Activated T-helper 1 cell treated with anti-CD3 and anti-CD28 coated beads, Interleukin-12 subunit alpha, Interleukin-12 subunit beta, Interleukin-2, Interleukin-4 antibody, amounts not matched to agents 30 ng/mL and 10 ng/mL and 1 ng/mL, durations not matched to agents 14 hours and 24 hours and 36 hours (primary cell): Measurements from ENCODE around the gene GREB1. TPM values are rescaled to one million over a fixed set of nuclear protein-coding genes. Genes with fewer than 3 reads are reported as not detected.

Experiments
- DNase-seq: peaks from one replicate; pipeline ENCODE4 v3.0.0; 2021; ENCODE audit warnings: low spot score
- H3K27ac Mint-ChIP-seq: one replicate; pipeline ENCODE4 v1.8.0; 2021; ENCODE audit warnings: mild to moderate bottlenecking, mixed read lengths
- H3K27me3 Mint-ChIP-seq: one replicate; pipeline ENCODE4 v1.8.0; 2022; ENCODE audit warnings: mild to moderate bottlenecking, moderate library complexity, mixed read lengths; ENCODE audit not compliant: insufficient read depth
- H3K36me3 Mint-ChIP-seq: one replicate; pipeline ENCODE4 v1.8.0; 2021; ENCODE audit warnings: low read depth, mixed read lengths
- H3K4me1 Mint-ChIP-seq: one replicate; pipeline ENCODE4 v1.8.0; 2021; ENCODE audit warnings: low read depth, mixed read lengths
- H3K4me3 Mint-ChIP-seq: one replicate; pipeline ENCODE4 v1.8.0; 2021; ENCODE audit warnings: mild to moderate bottlenecking, moderate library complexity, mixed read lengths
- H3K9me3 Mint-ChIP-seq: one replicate; pipeline ENCODE4 v1.8.0; 2021; ENCODE audit warnings: mixed read lengths
- intact Hi-C: fragments of 100-400 bp; cut with micrococcal nuclease; formaldehyde crosslinking; loops from one replicate; pipeline ENCODE4 v1.15.1; 2024
- total RNA-seq: library from RNA; stranded (reverse); gene quantifications from 2 replicates; pipeline ENCODE4 v1.2.3, GENCODE V29; 2022

Gene GREB1
- total RNA-seq, 1 donor from 2014 or later: 0.41 TPM

GRCh38 chr2:11535899-11536344 is 2.1 kb downstream of the GREB1 start:
- Mint-ChIP-seq H3K4me1 (no peaks in the 10 kb centered on the region), H3K27me3 (peaks cover 27% of the 10 kb centered on the region)

GRCh38 chr2:11537951-11538350 is 4.1 kb downstream of the GREB1 start:
- DNase-seq: no peak
- H3K27ac Mint-ChIP-seq: no peak overlapping the region
- H3K4me1 Mint-ChIP-seq: no peaks in the 10 kb centered on the region
- H3K36me3 Mint-ChIP-seq: no peaks in the 10 kb centered on the region
- intact Hi-C loops: no loop called here
- H3K9me3 Mint-ChIP-seq: no peaks in the 10 kb centered on the region
- peaks cover 15% of the 10 kb centered on the region for H3K27me3 Mint-ChIP-seq
- no peak overlapping the region for H3K4me3 Mint-ChIP-seq

More at GRCh38 chr2:11535899-11536344, 2.1 kb downstream of the GREB1 start:
- Mint-ChIP-seq H3K9me3 (no peaks in the 10 kb centered on the region), H3K4me3 (no peak overlapping the region), H3K36me3 (no peaks in the 10 kb centered on the region), H3K27ac (no peak overlapping the region)
- intact Hi-C loops: no loop called here
- DNase-seq: no peak

- H3K27ac Mint-ChIP-seq: no peak overlapping the region
- peaks cover 16% of the 10 kb centered on the region for H3K27me3 Mint-ChIP-seq
- no peak overlapping the region for H3K4me3 Mint-ChIP-seq
Observed at GRCh38 chr2:11539317-11540147, 5.7 kb downstream of the GREB1 start.

GRCh38 chr2:11540148-11540995 is 6.5 kb downstream of the GREB1 start:
- intact Hi-C loops: no loop called here
- Mint-ChIP-seq H3K4me1 (no peaks in the 10 kb centered on the region), H3K9me3 (no peaks in the 10 kb centered on the region), H3K36me3 (no peaks in the 10 kb centered on the region), H3K27me3 (peaks cover 17% of the 10 kb centered on the region), H3K4me3 (no peak overlapping the region), H3K27ac (no peak overlapping the region)
- DNase-seq: no peak

More at GRCh38 chr2:11539317-11540147, 5.7 kb downstream of the GREB1 start:
- Mint-ChIP-seq H3K9me3 (no peaks in the 10 kb centered on the region), H3K36me3 (no peaks in the 10 kb centered on the region), H3K4me1 (no peaks in the 10 kb centered on the region)
- intact Hi-C loops: no loop called here
- DNase-seq: no peak

- Mint-ChIP-seq H3K4me1 (no peaks in the 10 kb centered on the region), H3K9me3 (no peaks in the 10 kb centered on the region), H3K4me3 (no peak overlapping the region), H3K36me3 (no peaks in the 10 kb centered on the region), H3K27me3 (peaks cover 12% of the 10 kb centered on the region), H3K27ac (no peak overlapping the region)
- intact Hi-C loops: no loop called here
- no peak for DNase-seq
Observed at GRCh38 chr2:11540996-11541692, 7.3 kb downstream of the GREB1 start.

- Mint-ChIP-seq H3K9me3 (no peaks in the 10 kb centered on the region), H3K27me3 (peaks cover 10% of the 10 kb centered on the region), H3K4me1 (no peaks in the 10 kb centered on the region), H3K27ac (no peak overlapping the region), H3K36me3 (no peaks in the 10 kb centered on the region), H3K4me3 (no peak overlapping the region)
- DNase-seq: no peak
- intact Hi-C loops: no loop called here
Observed at GRCh38 chr2:11541693-11542274, 7.9 kb downstream of the GREB1 start.

- H3K4me3 Mint-ChIP-seq: no peak overlapping the region
- H3K36me3 Mint-ChIP-seq: no peaks in the 10 kb centered on the region
- intact Hi-C loops: no loop called here
- no peak overlapping the region for H3K27ac Mint-ChIP-seq
- peaks cover 10% of the 10 kb centered on the region for H3K27me3 Mint-ChIP-seq
- no peaks in the 10 kb centered on the region for H3K9me3 Mint-ChIP-seq
- H3K4me1 Mint-ChIP-seq: no peaks in the 10 kb centered on the region
- no peak for DNase-seq
Observed at GRCh38 chr2:11542275-11542819, 8.5 kb downstream of the GREB1 start.

- Mint-ChIP-seq H3K27ac (no peak overlapping the region), H3K9me3 (no peaks in the 10 kb centered on the region), H3K4me1 (no peaks in the 10 kb centered on the region), H3K27me3 (peaks cover 16% of the 10 kb centered on the region), H3K36me3 (no peaks in the 10 kb centered on the region), H3K4me3 (no peak overlapping the region)
- intact Hi-C loops: no loop called here
- DNase-seq: no peak
Observed at GRCh38 chr2:11543337-11544216, 9.7 kb downstream of the GREB1 start.

GRCh38 chr2:11546072-11546471 is 12.2 kb downstream of the GREB1 start:
- Mint-ChIP-seq H3K4me1 (no peaks in the 10 kb centered on the region), H3K9me3 (no peaks in the 10 kb centered on the region), H3K4me3 (no peak overlapping the region), H3K27ac (no peak overlapping the region), H3K36me3 (no peaks in the 10 kb centered on the region), H3K27me3 (peaks cover 14% of the 10 kb centered on the region)
- intact Hi-C loops: no loop called here
- DNase-seq: no peak

- intact Hi-C loops: no loop called here
- no peaks in the 10 kb centered on the region for H3K4me1 Mint-ChIP-seq
- no peaks in the 10 kb centered on the region for H3K9me3 Mint-ChIP-seq
- DNase-seq: no peak
- H3K27me3 Mint-ChIP-seq: peaks cover 14% of the 10 kb centered on the region
- no peaks in the 10 kb centered on the region for H3K36me3 Mint-ChIP-seq
- H3K4me3 Mint-ChIP-seq: no peak overlapping the region
- H3K27ac Mint-ChIP-seq: no peak overlapping the region
Observed at GRCh38 chr2:11547912-11548497, 14.2 kb downstream of the GREB1 start.

- no peaks in the 10 kb centered on the region for H3K9me3 Mint-ChIP-seq
- no peak for DNase-seq
- intact Hi-C loops: no loop called here
- no peaks in the 10 kb centered on the region for H3K36me3 Mint-ChIP-seq
- H3K4me3 Mint-ChIP-seq: no peak overlapping the region
- peaks cover 16% of the 10 kb centered on the region for H3K27me3 Mint-ChIP-seq
- H3K4me1 Mint-ChIP-seq: no peaks in the 10 kb centered on the region
- H3K27ac Mint-ChIP-seq: no peak overlapping the region
Observed at GRCh38 chr2:11550302-11550701, 16.5 kb downstream of the GREB1 start.
